ENCODE results near the gene PARD6B.
"Not testable (repeated sequence)": the region's sequence is repeated elsewhere in the genome, so short reads cannot be mapped to it uniquely, and the experiment has no call there.

Gene PARD6B

GRCh38 chr20:50778994-50779393, 47.6 kb downstream of the PARD6B start:
- DNase-seq = not testable (repeated sequence)

GRCh38 chr20:50783390-50783789, 52.0 kb downstream of the PARD6B start:
- no peak for DNase-seq

DNA sequence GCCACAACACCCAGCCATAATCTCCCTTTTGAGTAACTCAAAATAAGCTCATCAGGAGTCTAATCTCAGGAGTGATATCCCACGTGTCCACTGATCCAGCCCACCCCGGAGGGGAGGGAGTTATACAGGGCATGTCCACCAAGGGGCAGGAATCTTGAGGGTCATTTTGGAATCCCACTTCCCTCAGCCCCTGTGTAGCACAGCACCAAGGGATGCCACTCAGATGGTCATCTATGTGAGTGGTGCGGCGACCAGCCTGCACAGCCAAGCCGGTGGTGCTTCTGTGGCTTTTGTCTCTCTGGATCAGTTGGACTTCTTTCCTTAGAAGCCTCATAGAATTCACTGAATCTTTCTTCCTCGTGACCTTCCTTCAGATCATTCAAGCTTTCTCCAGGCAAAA, 52.5 kb downstream of the PARD6B start:
- no peak for DNase-seq

GRCh38 chr20:50784464-50784863, 53.1 kb downstream of the PARD6B start:
- DNase-seq = no peak

DNA sequence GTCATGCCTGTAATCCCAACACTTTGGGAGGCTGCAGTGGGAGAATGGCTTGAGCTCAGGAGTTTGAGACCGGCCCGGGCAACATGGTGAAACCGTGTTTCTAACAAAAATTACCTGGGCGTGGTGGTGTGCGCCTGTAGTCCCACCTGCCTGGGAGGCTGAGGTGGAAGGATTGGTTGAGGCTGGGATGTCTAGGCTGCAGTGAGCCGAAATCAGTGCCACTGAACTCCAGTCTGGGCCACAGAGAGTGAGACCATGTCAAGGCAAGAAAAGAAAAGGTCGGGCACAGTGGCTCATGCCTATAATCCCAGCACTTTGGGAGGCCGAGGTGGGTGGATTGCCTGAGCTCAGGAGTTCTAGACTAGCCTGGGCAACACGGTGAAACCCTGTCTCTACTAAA, 55.3 kb downstream of the PARD6B start:
- no peak for DNase-seq

DNA sequence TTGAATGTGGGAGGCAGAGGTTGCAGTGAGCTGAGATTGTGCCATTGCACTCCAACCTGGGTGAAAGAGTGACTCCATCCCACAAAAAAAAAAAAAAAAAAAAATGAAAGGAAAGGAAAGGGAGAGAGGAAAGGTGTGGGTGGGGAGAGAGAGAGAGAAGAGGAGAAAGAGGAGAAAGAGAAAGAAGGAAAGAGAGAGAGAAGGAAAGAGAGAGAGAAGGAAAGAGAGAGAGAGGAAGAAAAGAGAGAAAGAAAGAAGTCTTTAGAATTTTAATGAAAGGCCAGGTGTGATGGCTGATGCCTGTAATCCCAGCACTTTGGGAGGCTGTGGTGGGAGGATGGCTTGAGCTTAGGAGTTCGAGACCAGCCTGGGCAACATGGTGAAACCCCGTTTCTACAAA, 55.8 kb downstream of the PARD6B start:
- no peak for DNase-seq

- DNase-seq = peak in 1 of 3 experiments; percentile 32
Observed at GRCh38 chr20:50788045-50788991, 56.9 kb downstream of the PARD6B start.

GRCh38 chr20:50789968-50790650, 58.7 kb downstream of the PARD6B start:
- DNase-seq = no peak

DNA sequence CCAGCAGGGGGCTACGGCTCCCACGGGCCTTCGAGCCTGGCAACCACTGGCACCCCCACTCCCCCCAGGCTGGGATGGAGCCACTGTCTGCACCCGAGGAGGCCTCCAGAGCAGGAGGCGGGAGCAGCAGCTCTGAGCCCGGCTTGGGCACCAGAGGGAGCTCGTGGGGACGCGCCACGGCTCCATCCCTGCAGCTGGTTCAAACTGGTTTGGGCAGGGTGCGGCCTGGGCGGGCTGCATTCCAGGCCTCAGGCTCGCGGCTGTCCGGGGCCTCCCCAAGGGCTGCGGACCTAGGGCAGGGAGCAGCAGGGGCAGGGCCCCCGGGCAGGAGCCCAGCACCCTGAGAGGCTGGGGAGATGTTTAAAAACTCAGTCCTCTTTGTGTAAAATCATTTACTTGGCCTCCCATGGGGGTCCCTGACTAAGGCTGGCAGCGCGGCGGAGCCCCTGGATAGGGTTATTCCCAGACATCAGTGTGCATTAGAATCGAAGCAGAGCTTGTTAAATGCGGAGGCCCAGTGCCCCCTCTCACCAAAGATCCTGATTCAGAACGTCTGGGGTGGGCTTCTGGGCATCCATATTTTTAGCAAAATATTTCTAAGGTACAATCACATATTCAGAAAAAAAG, 59.4 kb downstream of the PARD6B start:
- peak; percentile 59 to 86 (median 76) for DNase-seq

- no peak for DNase-seq
Observed at GRCh38 chr20:50792708-50793574, 61.6 kb downstream of the PARD6B start.

DNA sequence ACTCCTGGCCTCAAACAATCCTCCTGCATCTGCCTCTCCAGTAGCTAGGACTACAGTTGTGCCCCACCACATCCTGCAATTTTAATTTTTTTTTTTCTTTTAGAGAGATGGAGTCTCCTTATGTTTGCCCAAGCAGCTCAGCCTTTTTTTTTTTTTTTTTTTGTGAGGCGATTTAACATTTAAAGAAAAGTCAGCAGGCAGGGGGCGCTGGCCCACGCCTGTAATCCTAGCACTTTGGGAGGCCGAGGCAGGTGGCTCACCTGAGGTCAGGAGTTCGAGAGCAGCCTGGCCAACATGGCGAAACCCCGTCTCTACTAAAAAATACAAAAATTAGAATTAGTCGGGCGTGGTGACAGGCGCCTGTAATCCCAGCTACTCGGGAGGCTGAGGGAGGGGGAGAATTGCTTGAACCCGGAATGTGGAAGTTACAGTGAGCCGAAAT, 62.2 kb downstream of the PARD6B start:
- peak in 1 of 3 experiments; percentile 35 for DNase-seq

GRCh38 chr20:50794181-50794845, 62.9 kb downstream of the PARD6B start:
- DNase-seq = no peak

DNA sequence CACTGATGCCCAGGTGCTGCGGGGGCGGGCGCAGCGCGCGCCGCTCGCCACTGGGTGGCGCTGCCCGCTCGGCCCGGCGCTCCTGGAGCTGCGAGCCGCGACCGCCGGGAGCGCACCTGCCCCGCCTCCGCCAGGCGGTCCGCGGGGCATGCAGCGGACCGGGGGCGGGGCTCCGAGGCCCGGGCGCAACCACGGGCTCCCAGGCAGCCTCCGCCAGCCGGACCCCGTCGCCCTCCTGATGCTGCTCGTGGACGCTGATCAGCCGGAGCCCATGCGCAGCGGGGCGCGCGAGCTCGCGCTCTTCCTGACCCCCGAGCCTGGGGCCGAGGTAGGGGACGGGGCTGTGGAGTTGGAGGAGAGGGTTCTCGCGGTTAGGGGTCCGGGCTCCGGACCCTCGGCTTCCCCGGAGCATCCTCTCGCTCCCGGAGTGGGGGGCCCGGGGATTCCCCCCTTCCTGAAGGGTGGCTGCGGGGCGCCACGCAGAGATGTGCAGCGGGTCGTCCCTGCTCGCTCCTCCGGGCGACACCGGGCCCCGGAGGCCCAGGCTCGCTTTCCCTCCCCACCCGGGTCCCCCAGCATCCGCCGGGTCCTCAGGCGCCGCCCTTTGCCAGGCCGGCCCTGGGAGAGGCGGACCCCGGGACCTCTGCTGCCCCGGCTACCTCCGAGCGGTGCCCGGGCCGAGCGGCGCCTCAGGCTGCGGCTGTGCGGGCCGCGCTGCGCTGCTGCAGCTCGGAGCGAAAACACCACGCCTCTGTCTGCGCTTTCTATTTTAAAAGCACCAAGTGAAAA, 63.7 kb downstream of the PARD6B start, which contains the start of gene BCAS4:
BCAS4 (plus strand) TSS at position 216 of the 789 bp plus-strand sequence; CDS start at position 239, 23 bp downstream.
- DNase-seq = peak; percentile 84 to 85 (median 84)

DNA sequence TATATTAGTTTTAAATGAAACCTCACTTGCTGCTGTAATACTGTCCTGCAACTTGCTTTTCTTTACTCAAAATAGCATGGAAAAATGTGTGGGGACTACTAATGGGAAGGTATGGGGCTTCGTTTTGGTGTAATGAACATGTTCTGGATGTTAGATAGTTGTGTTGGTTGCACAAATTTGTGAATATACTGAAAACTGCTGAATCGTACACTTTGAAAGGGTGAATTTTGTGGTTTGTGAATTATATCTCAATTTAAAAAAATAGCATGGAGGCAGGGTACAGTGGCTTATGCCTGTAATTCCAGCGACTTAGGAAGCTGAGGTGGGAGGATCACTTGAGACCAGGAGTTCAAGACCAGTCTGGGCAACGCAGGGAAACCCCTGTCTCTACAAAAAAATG, 65.8 kb downstream of the PARD6B start:
- DNase-seq = no peak

GRCh38 chr20:50798650-50799049, 67.3 kb downstream of the PARD6B start:
- no peak for DNase-seq

DNA sequence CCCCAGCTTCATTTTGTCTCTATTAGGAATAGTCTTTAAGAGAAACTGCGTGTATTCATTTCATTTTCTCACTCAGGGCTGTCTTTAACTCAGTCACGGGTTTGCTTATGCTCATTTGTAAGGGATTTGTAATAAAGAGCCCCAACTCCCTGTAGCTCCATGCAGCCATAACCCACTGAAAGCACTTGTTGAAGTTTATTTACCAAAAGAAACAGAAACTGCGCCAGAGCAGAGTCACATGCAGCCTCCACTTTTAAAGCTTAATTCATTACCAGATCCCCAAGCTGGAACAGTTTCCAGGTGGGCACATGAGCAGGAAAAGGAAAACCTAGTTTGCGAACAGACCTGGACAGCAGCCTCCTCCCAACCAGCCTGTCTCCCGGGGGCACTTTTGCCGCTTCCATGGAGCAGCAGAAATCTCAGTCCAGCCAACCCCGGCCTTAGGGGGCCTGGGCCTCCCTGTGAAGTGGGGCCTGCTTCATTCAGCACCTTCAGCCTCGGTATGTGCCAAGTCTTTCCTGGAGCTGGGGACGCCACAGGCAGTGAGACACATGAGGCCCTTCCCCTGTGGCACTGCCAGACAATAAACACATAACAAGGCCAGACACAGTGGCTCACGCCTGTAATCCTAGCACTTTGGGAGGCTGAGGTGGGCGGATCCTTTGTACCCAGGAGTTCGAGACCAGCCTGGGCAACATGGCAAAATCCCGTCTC, 68.0 kb downstream of the PARD6B start:
- no peak for DNase-seq

DNA sequence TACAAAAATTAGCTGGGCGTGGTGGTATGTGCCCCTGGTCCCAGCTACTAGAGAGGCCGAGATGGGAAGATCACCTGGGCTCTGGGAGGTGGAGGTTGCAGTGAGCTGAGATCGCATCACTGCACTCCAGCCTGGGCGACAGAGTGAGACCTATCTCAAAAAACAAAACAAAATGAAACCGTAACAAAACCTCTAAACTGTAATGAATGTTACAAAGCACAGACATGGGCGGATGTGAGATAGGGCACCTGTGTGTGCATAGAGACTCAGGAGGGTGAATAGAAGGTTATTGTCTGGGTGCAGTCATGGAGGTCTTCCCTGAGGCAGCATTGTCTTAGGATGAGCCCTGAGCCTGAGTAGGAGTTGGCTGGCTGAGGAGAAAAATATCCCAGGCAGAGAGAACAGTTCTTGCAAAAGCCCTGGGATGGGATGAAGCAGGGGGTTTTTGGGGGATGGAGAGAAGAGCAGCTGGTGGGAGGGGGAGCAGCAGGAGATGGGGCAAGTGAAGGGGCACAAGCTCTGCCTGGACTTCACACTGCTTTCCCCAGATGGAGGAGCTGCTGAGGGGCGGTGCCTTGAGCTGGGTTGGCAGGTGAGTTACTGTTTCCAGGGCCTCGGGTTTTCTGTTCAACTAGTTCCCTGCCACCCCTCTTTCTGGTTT, 68.6 kb downstream of the PARD6B start:
- DNase-seq = no peak

GRCh38 chr20:50800986-50801746, 69.8 kb downstream of the PARD6B start:
- DNase-seq = not testable (repeated sequence)

DNA sequence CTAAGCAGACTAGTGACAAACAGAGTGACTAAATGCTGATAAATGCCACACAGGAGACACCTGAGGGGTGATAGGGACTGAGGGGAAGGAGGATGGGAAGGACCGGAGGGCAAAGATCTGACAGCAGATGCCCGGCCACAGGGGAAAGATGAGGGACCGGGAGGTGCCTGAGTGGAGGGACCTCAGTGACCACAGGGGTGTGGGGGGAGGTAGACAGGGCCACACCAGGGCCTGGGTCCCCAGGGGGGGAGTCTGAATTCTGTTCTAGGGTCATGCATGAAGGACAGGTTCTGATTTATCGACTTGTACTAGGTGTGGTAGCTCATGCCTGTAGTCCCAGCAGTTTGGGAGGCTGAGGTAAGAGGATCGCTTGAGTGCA, 70.4 kb downstream of the PARD6B start:
- no peak for DNase-seq
